ENCODE data around the gene ZC3HAV1. TPM values are rescaled to one million over a fixed set of nuclear protein-coding genes. Genes with fewer than 3 reads are reported as not detected.
A peak's percentile ranks its signal among the peaks of the same experiment; 100 is the strongest.

ZC3HAV1 gene
- total and polyA plus RNA-seq, 2 experiments from 2014 or later, result 24.8 to 56.8 TPM

GRCh38 chr7:139132887-139133286, 23.4 kb upstream of the ZC3HAV1 start (continued):
- no peak for TF ChIP-seq EZH2phosphoT487 (IDR thresholded peaks at IDR 0.05; ENCODE audit: unreplicated experiment)
- TF ChIP-seq ETS1 (IDR thresholded peaks at IDR 0.05), result no peak
- no peak for TF ChIP-seq CTCF (conservative IDR thresholded peaks at IDR 0.05; ENCODE audit: low read depth in 2 of 2)
- TF ChIP-seq REST (IDR thresholded peaks at IDR 0.05; ENCODE audit: unreplicated experiment), result no peak
- no peak for TF ChIP-seq JUNB (IDR thresholded peaks at IDR 0.05; ENCODE audit: unreplicated experiment)
- TF ChIP-seq STAT1 (IDR thresholded peaks at IDR 0.05; ENCODE audit: unreplicated experiment), result no peak
- TF ChIP-seq ZNF331 (CRISPR knock-in tag; IDR thresholded peaks at IDR 0.05; ENCODE audit: low read depth), result no peak

GRCh38 chr7:139131601-139132041, 22.1 kb upstream of the ZC3HAV1 start:
- no peak for ATAC-seq
- no peaks in the 10 kb centered on the region for H3K27me3 ChIP-seq (ENCODE audit: insufficient read depth)
- H3K4me3 ChIP-seq, result no peak overlapping the region
- no peaks in the 10 kb centered on the region for H3K79me2 ChIP-seq (replicated peaks; ENCODE audit: insufficient read depth)
- Mint-ChIP-seq H3K36me3 (ENCODE audit: low read depth) (no peaks in the 10 kb centered on the region), H3K27me3 (ENCODE audit: insufficient read depth, low read depth, poor library complexity) (peaks cover 5% of the 10 kb centered on the region), H3K4me3 (no peak overlapping the region), H3K4me1 (peaks cover 10% of the 10 kb centered on the region), H3K27ac (no peak overlapping the region), H3K9me3 (no peaks in the 10 kb centered on the region)
- H3K9me2 ChIP-seq (ENCODE audit: insufficient read depth), result no peaks in the 10 kb centered on the region
- no peaks in the 10 kb centered on the region for H3F3A ChIP-seq (replicated peaks; ENCODE audit: low read depth)
- no peak for DNase-seq (ENCODE audit: low spot score)
- H3K4me2 ChIP-seq, result no peak overlapping the region
- H3K4me1 ChIP-seq (ENCODE audit: insufficient read depth), result peaks cover 6% of the 10 kb centered on the region; the same call in 1 of the 2 replicates
- H2AFZ ChIP-seq, result peak overlapping the region; percentile 29; the same call in 1 of the 2 replicates
- no peaks in the 10 kb centered on the region for H4K20me1 ChIP-seq (replicated peaks; ENCODE audit: insufficient read depth)
- no peaks in the 10 kb centered on the region for H3K36me3 ChIP-seq (ENCODE audit: insufficient read depth)
- no peak overlapping the region for H3K27ac ChIP-seq (ENCODE audit: low read depth)
- TF ChIP-seq EZH2phosphoT487 (IDR thresholded peaks at IDR 0.05; ENCODE audit: unreplicated experiment), result no peak
- TF ChIP-seq ZNF462 (CRISPR knock-in tag; IDR thresholded peaks at IDR 0.05), result no peak
- no peak for TF ChIP-seq EZH2 (IDR thresholded peaks at IDR 0.05; ENCODE audit: low read depth, unreplicated experiment)
- TF ChIP-seq NANOG (IDR thresholded peaks at IDR 0.05; ENCODE audit: borderline replicate concordance), result no peak
- no peak for TF ChIP-seq STAT1 (IDR thresholded peaks at IDR 0.05; ENCODE audit: unreplicated experiment)
- TF ChIP-seq ETS1 (IDR thresholded peaks at IDR 0.05), result no peak
